HL-60/S4 treated with retinoic acid at 250 ng/mL for 4 days and 3 days (cell line): ENCODE data around the gene NCK2.

Source experiments
- in situ Hi-C: fragments of 300-500 bp; cut with MboI; formaldehyde crosslinking; loops from 2 replicates; pipeline ENCODE4 v1.7.0; 2022; ENCODE audit warnings: low sequenced_read_pairs

Gene NCK2

GRCh38 chr2:105809097-105809473 lies 64.4 kb downstream of the NCK2 start:
- in situ Hi-C loops, result no loop called here

GRCh38 chr2:105809723-105810122 lies 65.0 kb downstream of the NCK2 start:
- in situ Hi-C loops, result no loop called here

GRCh38 chr2:105812180-105813044 lies 67.7 kb downstream of the NCK2 start:
- in situ Hi-C loops, result no loop called here

- in situ Hi-C loops, result no loop called here
Measured at GRCh38 chr2:105813045-105813315, 68.3 kb downstream of the NCK2 start.

GRCh38 chr2:105813405-105813804 lies 68.7 kb downstream of the NCK2 start:
- in situ Hi-C loops, result no loop called here

- in situ Hi-C loops, result no loop called here
Measured at GRCh38 chr2:105814291-105814940, 69.7 kb downstream of the NCK2 start.

- in situ Hi-C loops, result no loop called here
Measured at GRCh38 chr2:105815401-105815800, 70.7 kb downstream of the NCK2 start.

- in situ Hi-C loops, result no loop called here
Measured at GRCh38 chr2:105820151-105820550, 75.4 kb downstream of the NCK2 start.

GRCh38 chr2:105820691-105821090 lies 76.0 kb downstream of the NCK2 start:
- in situ Hi-C loops, result no loop called here

GRCh38 chr2:105821428-105822125 lies 76.9 kb downstream of the NCK2 start:
- in situ Hi-C loops, result no loop called here

- in situ Hi-C loops, result no loop called here
Measured at GRCh38 chr2:105822186-105822585, 77.5 kb downstream of the NCK2 start.

- in situ Hi-C loops, result no loop called here
Measured at GRCh38 chr2:105824446-105824845, 79.7 kb downstream of the NCK2 start.

GRCh38 chr2:105827351-105828096 lies 82.8 kb downstream of the NCK2 start:
- in situ Hi-C loops, result no loop called here

- in situ Hi-C loops, result no loop called here
Measured at GRCh38 chr2:105828558-105828957, 83.8 kb downstream of the NCK2 start.

GRCh38 chr2:105834931-105835330 lies 90.2 kb downstream of the NCK2 start:
- in situ Hi-C loops, result no loop called here

- in situ Hi-C loops, result no loop called here
Measured at GRCh38 chr2:105836341-105836740, 91.6 kb downstream of the NCK2 start.

- in situ Hi-C loops, result no loop called here
Measured at GRCh38 chr2:105836840-105837692, 92.4 kb downstream of the NCK2 start.

- in situ Hi-C loops, result no loop called here
Measured at GRCh38 chr2:105839793-105840192, 95.1 kb downstream of the NCK2 start.

GRCh38 chr2:105840933-105841332 lies 96.2 kb downstream of the NCK2 start:
- in situ Hi-C loops, result no loop called here

GRCh38 chr2:105841551-105841950 lies 96.8 kb downstream of the NCK2 start:
- in situ Hi-C loops, result no loop called here
